Type B pancreatic cell (in vitro differentiated cells): Measurements from ENCODE around the gene MSRB2. TPM values are rescaled to one million over a fixed set of nuclear protein-coding genes. Genes with fewer than 3 reads are reported as not detected.

ENCODE experiments used
- DNase-seq: peaks from one replicate; pipeline ENCODE4 v3.0.0; 2021; ENCODE audit warnings: mixed read lengths; ENCODE audit not compliant: unreplicated experiment; ENCODE audit errors: extremely low spot score
- H3K27ac Mint-ChIP-seq: 2 replicates; pipeline ENCODE4 v1.8.0; 2021; ENCODE audit warnings: mild to moderate bottlenecking, mixed read lengths
- H3K27me3 Mint-ChIP-seq: 2 replicates; pipeline ENCODE4 v1.8.0; 2021; ENCODE audit warnings: mixed read lengths
- H3K36me3 Mint-ChIP-seq: 2 replicates; pipeline ENCODE4 v1.8.0; 2021; ENCODE audit warnings: mixed read lengths
- H3K4me1 Mint-ChIP-seq: one replicate; pipeline ENCODE4 v1.8.0; 2021; ENCODE audit warnings: mixed read lengths; ENCODE audit not compliant: unreplicated experiment
- H3K4me3 Mint-ChIP-seq: 2 replicates; pipeline ENCODE4 v1.8.0; 2021; ENCODE audit warnings: mild to moderate bottlenecking, mixed read lengths
- H3K9me3 Mint-ChIP-seq: 2 replicates; pipeline ENCODE4 v1.8.0; 2021; ENCODE audit warnings: mixed read lengths
- long read RNA-seq: library from polyadenylated mRNA; unstranded; transcript quantifications from one replicate; pipeline ENCODE4 v2.0.0, GENCODE V29; 2020
- total RNA-seq: library from RNA; stranded (reverse); gene quantifications from 2 replicates; pipeline ENCODE4 v1.2.1, GENCODE V29; 2021; ENCODE audit warnings: low replicate concordance
- TF ChIP-seq, protein P1 (sequence below): fragments of 200-600 bp; sonication (generic); conservative IDR thresholded peaks from 2 replicates; pipeline ENCODE4 v1.5.0; 2021; ENCODE audit warnings: antibody characterized with exemption, mild to moderate bottlenecking

The MSRB2 gene
- 22.6 and 26.6 TPM in 2 replicates for total RNA-seq
- long read RNA-seq, partial matches to known transcripts = 0 of 1 reads
- long read RNA-seq, other reads (novel, unspliced or antisense) = 1 of 1 reads

DNA sequence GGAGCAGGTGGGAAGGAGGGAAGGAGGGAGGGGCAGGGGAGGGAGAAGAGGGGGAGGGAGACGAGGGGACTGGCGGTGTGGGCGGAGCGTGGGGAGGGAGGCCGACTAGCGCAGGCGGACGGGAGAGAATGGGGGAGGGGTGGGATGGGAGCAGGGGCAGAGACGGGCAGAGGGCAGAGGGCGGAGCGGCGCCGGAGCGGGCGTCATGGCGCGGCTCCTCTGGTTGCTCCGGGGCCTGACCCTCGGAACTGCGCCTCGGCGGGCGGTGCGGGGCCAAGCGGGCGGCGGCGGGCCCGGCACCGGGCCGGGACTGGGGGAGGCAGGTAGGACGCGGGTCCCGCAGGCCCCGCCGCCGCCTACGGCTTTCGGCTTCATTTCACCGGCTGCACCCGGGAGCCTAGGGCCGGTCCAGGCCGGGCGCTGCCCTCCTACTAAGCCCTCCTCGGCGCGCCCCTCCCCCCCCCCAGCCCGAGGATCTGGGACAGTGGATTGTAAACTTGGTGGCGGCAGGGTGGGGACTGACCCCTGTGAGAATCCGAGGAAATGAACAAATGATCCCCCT, at the start of gene MSRB2:
Gene MSRB2 (plus strand): TSS at position 176 of the 562 bp plus-strand sequence. CDS start 30 bp downstream, at position 206.
- peak; percentile 86 for DNase-seq
- Mint-ChIP-seq H3K4me3 (peak within 1 kb of the TSS; percentile 99), H3K36me3 (peaks cover 16% of the 10 kb centered on the region), H3K4me1 (peaks cover 29% of the 10 kb centered on the region), H3K27me3 (no peaks in the 10 kb centered on the region), H3K9me3 (peaks cover 11% of the 10 kb centered on the region), H3K27ac (peak within 1 kb of the TSS; percentile 88)
- TF ChIP-seq, protein P1, sequence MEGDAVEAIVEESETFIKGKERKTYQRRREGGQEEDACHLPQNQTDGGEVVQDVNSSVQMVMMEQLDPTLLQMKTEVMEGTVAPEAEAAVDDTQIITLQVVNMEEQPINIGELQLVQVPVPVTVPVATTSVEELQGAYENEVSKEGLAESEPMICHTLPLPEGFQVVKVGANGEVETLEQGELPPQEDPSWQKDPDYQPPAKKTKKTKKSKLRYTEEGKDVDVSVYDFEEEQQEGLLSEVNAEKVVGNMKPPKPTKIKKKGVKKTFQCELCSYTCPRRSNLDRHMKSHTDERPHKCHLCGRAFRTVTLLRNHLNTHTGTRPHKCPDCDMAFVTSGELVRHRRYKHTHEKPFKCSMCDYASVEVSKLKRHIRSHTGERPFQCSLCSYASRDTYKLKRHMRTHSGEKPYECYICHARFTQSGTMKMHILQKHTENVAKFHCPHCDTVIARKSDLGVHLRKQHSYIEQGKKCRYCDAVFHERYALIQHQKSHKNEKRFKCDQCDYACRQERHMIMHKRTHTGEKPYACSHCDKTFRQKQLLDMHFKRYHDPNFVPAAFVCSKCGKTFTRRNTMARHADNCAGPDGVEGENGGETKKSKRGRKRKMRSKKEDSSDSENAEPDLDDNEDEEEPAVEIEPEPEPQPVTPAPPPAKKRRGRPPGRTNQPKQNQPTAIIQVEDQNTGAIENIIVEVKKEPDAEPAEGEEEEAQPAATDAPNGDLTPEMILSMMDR = no peak

DNA sequence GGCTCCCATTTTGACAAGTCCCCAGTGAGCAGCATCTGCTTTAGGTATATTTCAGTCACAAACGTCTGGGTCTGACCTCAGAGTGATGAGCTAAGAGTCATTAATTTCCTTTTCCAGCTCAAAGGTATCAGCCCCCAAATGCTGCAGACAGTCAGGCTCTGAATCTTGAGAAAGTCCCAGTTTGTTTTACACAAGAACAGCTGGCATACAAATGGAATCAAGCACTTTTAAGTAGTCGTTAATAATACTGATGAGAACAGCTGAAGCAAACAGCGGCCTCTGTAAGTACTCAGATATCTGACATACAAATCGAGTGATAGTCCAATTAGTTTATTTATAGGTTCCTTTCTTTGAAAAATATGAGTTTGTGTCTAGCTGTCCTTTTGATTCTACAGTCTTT, 49.4 kb upstream of the MSRB2 start:
- Mint-ChIP-seq H3K36me3 (no peaks in the 10 kb centered on the region), H3K27me3 (no peaks in the 10 kb centered on the region)
- TF ChIP-seq, protein P1 = no peak

DNA sequence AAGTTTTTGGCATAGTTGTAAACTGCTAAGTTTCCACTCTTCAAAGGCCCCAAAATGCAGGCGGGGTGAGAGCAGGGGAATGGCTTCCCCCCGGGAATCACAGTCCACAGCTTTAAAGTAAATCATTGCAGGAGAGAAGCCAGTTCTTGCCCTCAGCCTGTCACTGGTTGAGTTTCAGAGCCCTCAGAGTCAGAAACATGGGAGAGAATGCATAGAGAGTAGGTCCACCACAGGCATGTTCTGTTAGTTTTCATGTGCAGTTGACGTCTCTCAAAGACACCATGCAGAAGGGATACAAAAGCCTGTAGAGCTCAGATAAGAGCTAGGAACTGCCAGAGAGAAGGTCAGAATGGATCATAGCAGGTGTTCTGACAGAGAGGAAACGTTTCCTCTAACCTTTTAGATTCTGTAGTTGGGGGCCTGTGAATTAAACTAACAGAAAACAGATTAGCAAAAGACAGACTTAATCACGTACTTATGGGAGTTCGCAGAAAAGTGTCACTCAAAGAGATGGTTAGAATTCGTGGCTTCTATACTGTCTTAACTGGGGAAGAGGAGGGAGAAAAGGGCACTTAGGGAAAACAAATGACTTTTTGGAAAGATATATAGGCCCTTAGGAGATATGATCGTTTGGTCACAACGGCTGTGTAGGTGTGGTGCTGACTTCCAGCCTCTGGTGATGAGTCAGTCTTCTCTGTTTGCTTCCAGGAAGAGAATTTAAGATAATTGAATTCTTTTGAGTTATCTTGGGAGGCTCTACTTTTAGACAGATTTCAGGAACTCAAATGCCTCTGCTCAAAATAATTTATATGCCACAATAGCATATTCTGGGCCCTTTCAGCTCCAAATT, 48.0 kb upstream of the MSRB2 start:
- H3K27me3 Mint-ChIP-seq = no peaks in the 10 kb centered on the region
- H3K36me3 Mint-ChIP-seq = no peaks in the 10 kb centered on the region
- peaks cover 8% of the 10 kb centered on the region for H3K4me1 Mint-ChIP-seq
- no peak for DNase-seq
- TF ChIP-seq, protein P1 = no peak
- no peaks in the 10 kb centered on the region for H3K9me3 Mint-ChIP-seq
- peak overlapping the region; percentile 40 for H3K27ac Mint-ChIP-seq
- no peak overlapping the region for H3K4me3 Mint-ChIP-seq

More for the DNA sequence above, 49.4 kb upstream of the MSRB2 start:
- H3K9me3 Mint-ChIP-seq = no peaks in the 10 kb centered on the region
- no peak overlapping the region for H3K4me3 Mint-ChIP-seq
- H3K4me1 Mint-ChIP-seq = peaks cover 8% of the 10 kb centered on the region
- no peak overlapping the region for H3K27ac Mint-ChIP-seq
- DNase-seq = no peak

DNA sequence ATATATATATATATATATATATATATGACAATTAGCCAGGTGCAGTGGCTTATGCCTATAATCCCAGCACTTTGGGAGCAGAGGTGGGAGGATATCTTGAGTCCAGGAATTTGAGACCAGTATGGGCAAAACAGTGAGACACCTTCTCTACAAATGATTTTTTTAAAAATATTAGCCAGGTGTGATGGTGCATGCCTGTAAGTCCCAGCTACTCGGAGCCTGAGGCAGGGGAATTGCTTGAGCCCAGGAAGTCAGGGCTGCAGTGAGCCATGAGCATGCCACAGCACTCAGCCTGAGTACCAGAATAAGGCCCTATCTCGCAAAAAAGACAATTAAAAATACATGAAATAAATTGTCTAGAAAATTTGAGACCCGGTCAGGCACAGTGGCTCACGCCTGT, 47.2 kb upstream of the MSRB2 start:
- no peak for DNase-seq
- Mint-ChIP-seq H3K27me3 (no peaks in the 10 kb centered on the region), H3K4me1 (peaks cover 14% of the 10 kb centered on the region), H3K4me3 (no peak overlapping the region), H3K9me3 (no peaks in the 10 kb centered on the region), H3K27ac (no peak overlapping the region), H3K36me3 (no peaks in the 10 kb centered on the region)
- TF ChIP-seq, protein P1 = no peak

DNA sequence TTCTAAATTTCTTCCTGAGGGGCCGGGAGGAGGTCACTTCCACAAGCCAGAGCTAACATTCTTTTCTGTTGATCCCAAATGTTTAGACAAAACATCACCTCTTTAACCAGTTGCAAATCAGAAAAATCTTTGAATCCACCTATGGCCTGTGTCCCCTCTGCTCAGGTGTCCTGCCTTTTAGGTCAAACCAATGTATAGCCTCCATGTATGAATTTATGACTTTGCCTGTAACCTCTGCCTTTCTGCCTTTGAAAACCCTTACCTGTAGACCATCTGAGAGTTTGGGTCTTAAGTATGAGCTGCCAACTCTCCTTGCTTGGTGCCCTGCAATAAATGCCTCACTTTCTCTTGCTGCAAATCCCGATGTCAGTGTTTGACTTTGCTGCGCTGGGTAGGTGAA, 44.1 kb upstream of the MSRB2 start:
- DNase-seq = no peak
- TF ChIP-seq, protein P1 = no peak
- peaks cover 29% of the 10 kb centered on the region for H3K4me1 Mint-ChIP-seq
- no peaks in the 10 kb centered on the region for H3K9me3 Mint-ChIP-seq
- no peak overlapping the region for H3K4me3 Mint-ChIP-seq
- no peak overlapping the region for H3K27ac Mint-ChIP-seq
- H3K27me3 Mint-ChIP-seq = no peaks in the 10 kb centered on the region
- H3K36me3 Mint-ChIP-seq = no peaks in the 10 kb centered on the region
